ENCODE measurements around the gene B3GALNT2.

Gene B3GALNT2

GRCh38 chr1:235455823-235456222 lies 48.4 kb downstream of the B3GALNT2 start:
- DNase-seq (ENCODE audit: low read depth in 2 of 2) = no peak

- no peak for DNase-seq (ENCODE audit: low read depth in 2 of 2)
These were observed 49.2 kb downstream of the B3GALNT2 start for GRCh38 chr1:235455097-235455496.

- DNase-seq (ENCODE audit: low read depth in 2 of 2) = no peak
These were observed 50.2 kb downstream of the B3GALNT2 start for GRCh38 chr1:235454021-235454420.

- DNase-seq (ENCODE audit: low read depth in 2 of 2) = no peak
These were observed 53.3 kb downstream of the B3GALNT2 start for GRCh38 chr1:235450886-235451483.

- DNase-seq (ENCODE audit: low read depth in 2 of 2) = no peak
These were observed 53.8 kb downstream of the B3GALNT2 start for GRCh38 chr1:235450433-235450832.

- DNase-seq (ENCODE audit: low read depth in 2 of 2) = no peak
These were observed 55.6 kb downstream of the B3GALNT2 start for GRCh38 chr1:235448616-235449015.

GRCh38 chr1:235442788-235443429 lies 61.3 kb downstream of the B3GALNT2 start:
- DNase-seq (ENCODE audit: low read depth in 2 of 2) = peak; percentile 42 to 46

- DNase-seq (ENCODE audit: low read depth in 2 of 2) = no peak
These were observed 63.0 kb downstream of the B3GALNT2 start for GRCh38 chr1:235441159-235441685.

- no peak for DNase-seq (ENCODE audit: low read depth in 2 of 2)
These were observed 70.3 kb downstream of the B3GALNT2 start for GRCh38 chr1:235434001-235434400.

- DNase-seq (ENCODE audit: low read depth in 2 of 2) = no peak
These were observed 73.3 kb downstream of the B3GALNT2 start for GRCh38 chr1:235430991-235431390.

GRCh38 chr1:235429143-235429542 lies 75.1 kb downstream of the B3GALNT2 start:
- DNase-seq (ENCODE audit: low read depth in 2 of 2) = no peak

- no peak for DNase-seq (ENCODE audit: low read depth in 2 of 2)
These were observed 76.8 kb downstream of the B3GALNT2 start for GRCh38 chr1:235427447-235427846.

- no peak for DNase-seq (ENCODE audit: low read depth in 2 of 2)
These were observed 77.6 kb downstream of the B3GALNT2 start for GRCh38 chr1:235426680-235427079.

GRCh38 chr1:235426143-235426542 lies 78.1 kb downstream of the B3GALNT2 start:
- DNase-seq (ENCODE audit: low read depth in 2 of 2) = no peak

- no peak for DNase-seq (ENCODE audit: low read depth in 2 of 2)
These were observed 78.9 kb downstream of the B3GALNT2 start for GRCh38 chr1:235425357-235425756.

GRCh38 chr1:235424092-235424491 lies 80.2 kb downstream of the B3GALNT2 start:
- no peak for DNase-seq (ENCODE audit: low read depth in 2 of 2)

- no peak for DNase-seq (ENCODE audit: low read depth in 2 of 2)
These were observed 81.0 kb downstream of the B3GALNT2 start for GRCh38 chr1:235423214-235423652.

GRCh38 chr1:235421751-235422150 lies 82.5 kb downstream of the B3GALNT2 start:
- no peak for DNase-seq (ENCODE audit: low read depth in 2 of 2)

- peak; percentile 56 to 68 for DNase-seq (ENCODE audit: low read depth in 2 of 2)
These were observed 87.1 kb downstream of the B3GALNT2 start for GRCh38 chr1:235417086-235417697.

- no peak for DNase-seq (ENCODE audit: low read depth in 2 of 2)
These were observed 87.6 kb downstream of the B3GALNT2 start for GRCh38 chr1:235416662-235417049.

- DNase-seq (ENCODE audit: low read depth in 2 of 2) = peak; percentile 50 to 51
These were observed 89.0 kb downstream of the B3GALNT2 start for GRCh38 chr1:235415008-235415904.
